ENCODE results near the gene SH2D6.

- no peak for TF ChIP-seq CTCF (IDR thresholded peaks at IDR 0.05 in 8 of 11, conservative IDR thresholded peaks at IDR 0.05 in 3 of 11)
- TF ChIP-seq POLR2A (IDR thresholded peaks at IDR 0.05) = no peak
Measured at GRCh38 chr2:85425588-85425987, 7.1 kb downstream of the SH2D6 start.
